Measurements from ENCODE around the gene SPOCD1. TPM values are rescaled to one million over a fixed set of nuclear protein-coding genes. Genes with fewer than 3 reads are reported as not detected.

SPOCD1 gene
- total and polyA plus RNA-seq, 2 of the 4 experiments (the other 2 are of a cell fraction), result 59.7 to 132 TPM

- TF ChIP-seq RCOR1 (IDR thresholded peaks at IDR 0.05; ENCODE audit: insufficient replicate concordance, low read length), result no peak
Observed at GRCh38 chr1:31787786-31788137, 28.1 kb downstream of the SPOCD1 start (continued).

- no peak overlapping the region for H2BK20ac ChIP-seq (ENCODE audit: low read depth, low read length)
- H3K14ac ChIP-seq (replicated peaks; ENCODE audit: low read depth, low read length), result no peak overlapping the region
- 0 out of 2 replicates have a peak overlapping the region, but pooled peaks have one; percentile 95 for H3K23ac ChIP-seq (ENCODE audit: low read depth, low read length)
- dilution Hi-C loops (cut with HindIII; ENCODE audit: low sequenced_read_pairs, unreplicated experiment), result no loop called here
- ChIA-PET POLR2A (ENCODE audit: unreplicated experiment) (no interaction called here), CTCF (no interaction called here)
- H2BK120ac ChIP-seq (ENCODE audit: low read depth, low read length), result no peak overlapping the region
- intact Hi-C loops (cut with micrococcal nuclease), result no loop called here
- no CpG with 5 or more reads among the region's 3 CpGs for WGBS, 2 experiments (ENCODE audit: extremely low coverage in 2 of 2, insufficient read length in 1 of 2)
- H3K27me3 ChIP-seq (ENCODE audit: control insufficient read depth, insufficient read depth, low read length), result no peaks in the 10 kb centered on the region
- H3K56ac ChIP-seq (ENCODE audit: extremely low read depth, insufficient read depth, low read length), result no peak overlapping the region
- H3K9me3 ChIP-seq (ENCODE audit: control insufficient read depth, insufficient read depth, low read length), result no peaks in the 10 kb centered on the region
- H2BK15ac ChIP-seq (ENCODE audit: low read depth, low read length), result no peak overlapping the region
- H3K4me3 ChIP-seq (ENCODE audit: insufficient read depth, low read depth, low read length), result no peak overlapping the region
- peaks cover 0 to 16% of the 10 kb centered on the region in 2 experiments; a peak in 2 of 4 replicates for H3K79me1 ChIP-seq (ENCODE audit: low read depth in 1 of 2, low read length in 2 of 2)
- peaks cover 7% of the 10 kb centered on the region for H3K9me1 ChIP-seq (ENCODE audit: insufficient read depth, low read length)
- H2AK9ac ChIP-seq (replicated peaks; ENCODE audit: low read depth, low read length, poor library complexity), result no peak overlapping the region
- no peak overlapping the region for H4K91ac ChIP-seq (ENCODE audit: insufficient read depth, low read depth, low read length)
- H3K27ac ChIP-seq (ENCODE audit: insufficient read depth, low read length), result no peak overlapping the region
- peaks cover 6% of the 10 kb centered on the region for H3K4me1 ChIP-seq (ENCODE audit: control insufficient read depth, insufficient read depth, low read length)
- H3K9ac ChIP-seq (ENCODE audit: low read depth, low read length), result no peak overlapping the region
- H4K5ac ChIP-seq (ENCODE audit: low read depth, low read length), result no peak overlapping the region
- in situ Hi-C loops (cut with MboI; ENCODE audit: low sequenced_read_pairs), result loop anchor here (5.0 kb wide), 1 partner anchor 125 kb away; no protein-coding TSS in a partner anchor
- peaks cover 11% of the 10 kb centered on the region for H4K20me1 ChIP-seq (ENCODE audit: insufficient read depth, low read length)
- no TSS peak for BruUV-seq (replicated peaks)
- 0 out of 2 replicates have a peak overlapping the region, but pooled peaks have one; percentile 90 for H2AK5ac ChIP-seq (ENCODE audit: low read depth, low read length)
- H2AFZ ChIP-seq (replicated peaks; ENCODE audit: low read length, poor library complexity), result no peak overlapping the region
- no peaks in the 10 kb centered on the region for H3K36me3 ChIP-seq (ENCODE audit: control insufficient read depth, insufficient read depth, low read length)
- DNase-seq, result no peak
- H3K18ac ChIP-seq (ENCODE audit: low read depth, low read length), result no peak overlapping the region
- no peak overlapping the region for H3K4ac ChIP-seq (ENCODE audit: low read depth, low read length)
- no peak overlapping the region for H2BK5ac ChIP-seq (ENCODE audit: low read depth, low read length, poor library complexity, severe bottlenecking)
- no peak overlapping the region for H3K4me2 ChIP-seq (ENCODE audit: low read depth, low read length)
- TF ChIP-seq BHLHE40 (IDR thresholded peaks at IDR 0.05; ENCODE audit: low read depth, low read length) (no peak), MAFK (IDR thresholded peaks at IDR 0.05; ENCODE audit: low read depth, low read length) (no peak), MAZ (IDR thresholded peaks at IDR 0.05; ENCODE audit: borderline replicate concordance, low read depth, low read length) (no peak), RFX5 (IDR thresholded peaks at IDR 0.05; ENCODE audit: low read depth, low read length) (no peak), NFE2L2 (IDR thresholded peaks at IDR 0.05; ENCODE audit: low read depth, low read length) (no peak), CTCF (conservative IDR thresholded peaks at IDR 0.05; ENCODE audit: low read depth, low read length) (no peak), USF2 (IDR thresholded peaks at IDR 0.05; ENCODE audit: low read depth, low read length) (no peak), ELK1 (IDR thresholded peaks at IDR 0.05; ENCODE audit: borderline replicate concordance, low read depth, low read length) (no peak), RAD21 (IDR thresholded peaks at IDR 0.05; ENCODE audit: low read length) (no peak), MXI1 (IDR thresholded peaks at IDR 0.05; ENCODE audit: borderline replicate concordance, low read depth, low read length) (no peak), RCOR1 (IDR thresholded peaks at IDR 0.05; ENCODE audit: insufficient replicate concordance, low read length) (no peak), CHD1 (IDR thresholded peaks at IDR 0.05; ENCODE audit: low read depth, low read length) (no peak), SMC3 (IDR thresholded peaks at IDR 0.05; ENCODE audit: low read depth, low read length) (no peak), POLR2A (IDR thresholded peaks at IDR 0.05; ENCODE audit: low read depth, low read length) (no peak), FOS (IDR thresholded peaks at IDR 0.05; ENCODE audit: low read depth, low read length) (no peak)
- no peak for ATAC-seq (ENCODE audit: low read depth)
- peak overlapping the region in 1 of 2 experiments; percentile 97; a peak in 1 of 4 replicates for H4K8ac ChIP-seq (ENCODE audit: low read depth in 2 of 2, low read length in 2 of 2)
Observed at GRCh38 chr1:31787261-31787660, 28.6 kb downstream of the SPOCD1 start.
